Kidney glomerular epithelial cell (primary cell): ENCODE results near the gene PRODH.
"Not testable (repeated sequence)": the region's sequence is repeated elsewhere in the genome, so short reads cannot be mapped to it uniquely, and the experiment has no call there.

ENCODE experiments used
- DNase-seq: peaks from one replicate; lab custom pipeline; 2025; lab: John Stamatoyannopoulos, UW

The PRODH gene

GRCh38 chr22:18935889-18936529 lies at the start of gene PRODH:
PRODH (minus strand) TSS chr22:18936293; CDS start chr22:18936287, 6 bp downstream.
- no peak for DNase-seq

- DNase-seq = no peak
These were observed 49.7 kb upstream of the PRODH start for GRCh38 chr22:18985780-18986179.

- DNase-seq = no peak
These were observed 48.5 kb upstream of the PRODH start for GRCh38 chr22:18984564-18984963.

- DNase-seq = no peak
These were observed 47.1 kb upstream of the PRODH start for GRCh38 chr22:18983120-18983651.

GRCh38 chr22:18980829-18981228 lies 44.7 kb upstream of the PRODH start:
- DNase-seq = no peak

GRCh38 chr22:18979957-18980356 lies 43.9 kb upstream of the PRODH start:
- no peak for DNase-seq

GRCh38 chr22:18978506-18978905 lies 42.4 kb upstream of the PRODH start:
- DNase-seq = no peak

GRCh38 chr22:18977824-18978425 lies 41.8 kb upstream of the PRODH start:
- DNase-seq = no peak

- DNase-seq = no peak
These were observed 40.2 kb upstream of the PRODH start for GRCh38 chr22:18976197-18976751.

GRCh38 chr22:18975434-18976196 lies 39.5 kb upstream of the PRODH start:
- DNase-seq = no peak

GRCh38 chr22:18974477-18975180 lies 38.5 kb upstream of the PRODH start:
- no peak for DNase-seq

GRCh38 chr22:18973264-18974031 lies 37.4 kb upstream of the PRODH start:
- no peak for DNase-seq

GRCh38 chr22:18972591-18972990 lies 36.5 kb upstream of the PRODH start:
- not testable (repeated sequence) for DNase-seq

- DNase-seq = not testable (repeated sequence)
These were observed 35.9 kb upstream of the PRODH start for GRCh38 chr22:18972029-18972428.

GRCh38 chr22:18971321-18971751 lies 35.2 kb upstream of the PRODH start:
- DNase-seq = no peak

GRCh38 chr22:18970948-18971315 lies 34.8 kb upstream of the PRODH start:
- DNase-seq = no peak

- DNase-seq = no peak
These were observed 34.3 kb upstream of the PRODH start for GRCh38 chr22:18970176-18970947.

GRCh38 chr22:18969158-18969942 lies 33.3 kb upstream of the PRODH start:
- not testable (repeated sequence) for DNase-seq

- DNase-seq = no peak
These were observed 32.1 kb upstream of the PRODH start for GRCh38 chr22:18968011-18968749.
